ENCODE measurements around the gene VPS13D.

The VPS13D gene

GRCh38 chr1:12285496-12286143 lies 55.8 kb downstream of the VPS13D start:
- H3K27ac ChIP-seq (ENCODE audit: low read depth, low read length), result no peak overlapping the region
- H3K9me2 ChIP-seq (replicated peaks; ENCODE audit: control insufficient read depth, low read length), result no peaks in the 10 kb centered on the region
- H4K20me1 ChIP-seq (ENCODE audit: control insufficient read depth, insufficient read depth, low read depth, low read length), result no peaks in the 10 kb centered on the region
- H3K27me3 ChIP-seq (ENCODE audit: control insufficient read depth, low read length), result no peaks in the 10 kb centered on the region
- no peak overlapping the region for H3K4me2 ChIP-seq (ENCODE audit: low read length)
- H3K79me2 ChIP-seq (ENCODE audit: control insufficient read depth, low read length), result no peaks in the 10 kb centered on the region
- TF ChIP-seq EZH2phosphoT487 (IDR thresholded peaks at IDR 0.05; ENCODE audit: borderline replicate concordance, low read length) (no peak), CTCF (IDR thresholded peaks at IDR 0.05; ENCODE audit: low read depth, low read length, poor library complexity, severe bottlenecking) (no peak)
- no peaks in the 10 kb centered on the region for H3K9me3 ChIP-seq (ENCODE audit: control insufficient read depth, insufficient read depth, low read length)
- H3F3A ChIP-seq (ENCODE audit: control insufficient read depth, insufficient read depth), result no peaks in the 10 kb centered on the region
- no peaks in the 10 kb centered on the region for H3K4me1 ChIP-seq (ENCODE audit: control insufficient read depth, low read length)
- peaks cover 22% of the 10 kb centered on the region for H3K36me3 ChIP-seq (ENCODE audit: control insufficient read depth, low read length)
- no peak overlapping the region for H3K4me3 ChIP-seq (ENCODE audit: low read length)

GRCh38 chr1:12287869-12288268 lies 58.0 kb downstream of the VPS13D start:
- Histone ChIP-seq H3K27ac (ENCODE audit: low read depth, low read length) (no peak overlapping the region), H3K4me2 (ENCODE audit: low read length) (no peak overlapping the region)

GRCh38 chr1:12290828-12291227 lies 61.0 kb downstream of the VPS13D start:
- Histone ChIP-seq H4K20me1 (ENCODE audit: control insufficient read depth, insufficient read depth, low read depth, low read length) (no peaks in the 10 kb centered on the region), H3K9me2 (replicated peaks; ENCODE audit: control insufficient read depth, low read length) (no peaks in the 10 kb centered on the region), H3F3A (ENCODE audit: control insufficient read depth, insufficient read depth) (no peaks in the 10 kb centered on the region), H3K4me1 (ENCODE audit: control insufficient read depth, low read length) (no peaks in the 10 kb centered on the region), H3K27ac (ENCODE audit: low read depth, low read length) (no peak overlapping the region), H3K27me3 (ENCODE audit: control insufficient read depth, low read length) (no peaks in the 10 kb centered on the region), H3K9me3 (ENCODE audit: control insufficient read depth, insufficient read depth, low read length) (no peaks in the 10 kb centered on the region), H3K4me2 (ENCODE audit: low read length) (no peak overlapping the region), H3K36me3 (ENCODE audit: control insufficient read depth, low read length) (peaks cover 19% of the 10 kb centered on the region), H3K4me3 (ENCODE audit: low read length) (no peak overlapping the region), H3K79me2 (ENCODE audit: control insufficient read depth, low read length) (no peaks in the 10 kb centered on the region)
- TF ChIP-seq EZH2phosphoT487 (IDR thresholded peaks at IDR 0.05; ENCODE audit: borderline replicate concordance, low read length) (no peak), CTCF (IDR thresholded peaks at IDR 0.05; ENCODE audit: low read depth, low read length, poor library complexity, severe bottlenecking) (no peak)

More at GRCh38 chr1:12287869-12288268, 58.0 kb downstream of the VPS13D start:
- no peaks in the 10 kb centered on the region for H3F3A ChIP-seq (ENCODE audit: control insufficient read depth, insufficient read depth)
- no peaks in the 10 kb centered on the region for H3K4me1 ChIP-seq (ENCODE audit: control insufficient read depth, low read length)
- H3K79me2 ChIP-seq (ENCODE audit: control insufficient read depth, low read length), result no peaks in the 10 kb centered on the region
- no peak overlapping the region for H3K4me3 ChIP-seq (ENCODE audit: low read length)
- no peaks in the 10 kb centered on the region for H3K9me3 ChIP-seq (ENCODE audit: control insufficient read depth, insufficient read depth, low read length)
- TF ChIP-seq CTCF (IDR thresholded peaks at IDR 0.05; ENCODE audit: low read depth, low read length, poor library complexity, severe bottlenecking), result no peak
- TF ChIP-seq EZH2phosphoT487 (IDR thresholded peaks at IDR 0.05; ENCODE audit: borderline replicate concordance, low read length), result no peak
- no peaks in the 10 kb centered on the region for H3K27me3 ChIP-seq (ENCODE audit: control insufficient read depth, low read length)
- H3K9me2 ChIP-seq (replicated peaks; ENCODE audit: control insufficient read depth, low read length), result no peaks in the 10 kb centered on the region
- peaks cover 20% of the 10 kb centered on the region; the same call in 1 of the 2 replicates for H3K36me3 ChIP-seq (ENCODE audit: control insufficient read depth, low read length)
- H4K20me1 ChIP-seq (ENCODE audit: control insufficient read depth, insufficient read depth, low read depth, low read length), result no peaks in the 10 kb centered on the region

All from DOHH2 (cell line).